DMS79 treated with DMSO at 0.1 percent for 48 hours (cell line): Measurements from ENCODE around the gene TFDP2.
"Not testable (repeated sequence)": the region's sequence is repeated elsewhere in the genome, so short reads cannot be mapped to it uniquely, and the experiment has no call there.

Experiments
- DNase-seq: peaks from one replicate; lab custom pipeline; 2025; lab: John Stamatoyannopoulos, UW

Gene TFDP2

DNA sequence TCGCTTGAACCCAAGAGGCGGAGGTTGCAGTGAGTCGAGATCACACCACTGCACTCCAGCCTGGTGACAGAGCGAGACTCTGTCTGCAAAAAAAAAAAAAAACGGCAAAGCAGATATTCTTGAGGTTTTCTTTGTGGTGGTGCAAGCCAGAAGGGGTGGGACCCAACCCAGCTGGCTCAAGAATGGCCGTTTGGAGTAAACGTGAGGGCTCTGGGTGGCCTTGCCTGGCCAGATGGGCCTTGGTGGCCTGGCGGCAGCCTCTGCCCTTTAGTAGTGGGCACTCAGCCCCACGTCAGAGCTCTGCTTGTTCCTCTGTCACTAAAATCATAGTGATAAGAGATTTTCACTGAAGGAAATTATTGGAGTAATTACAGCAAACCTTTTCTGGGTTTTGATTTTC, 222.4 kb downstream of the TFDP2 start:
- no peak for DNase-seq

DNA sequence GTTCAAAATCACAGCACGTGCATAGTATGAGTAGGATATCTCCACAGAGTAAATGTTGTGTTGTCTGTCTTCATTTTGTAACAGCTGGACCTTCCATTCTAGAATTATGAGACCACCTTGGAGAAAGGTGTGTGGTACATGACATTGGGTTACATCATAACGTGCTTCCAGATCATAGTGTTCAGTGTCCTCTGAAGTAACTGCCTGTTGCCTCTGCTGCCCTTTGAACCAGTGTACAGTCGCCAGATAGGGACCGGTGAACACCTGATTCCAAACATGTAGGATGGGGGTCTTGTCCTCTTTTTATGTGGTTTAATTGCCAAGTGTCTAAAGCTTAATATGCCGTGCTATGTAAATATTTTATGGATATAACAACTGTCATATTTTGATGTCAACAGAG, 223.7 kb downstream of the TFDP2 start:
- not testable (repeated sequence) for DNase-seq

DNA sequence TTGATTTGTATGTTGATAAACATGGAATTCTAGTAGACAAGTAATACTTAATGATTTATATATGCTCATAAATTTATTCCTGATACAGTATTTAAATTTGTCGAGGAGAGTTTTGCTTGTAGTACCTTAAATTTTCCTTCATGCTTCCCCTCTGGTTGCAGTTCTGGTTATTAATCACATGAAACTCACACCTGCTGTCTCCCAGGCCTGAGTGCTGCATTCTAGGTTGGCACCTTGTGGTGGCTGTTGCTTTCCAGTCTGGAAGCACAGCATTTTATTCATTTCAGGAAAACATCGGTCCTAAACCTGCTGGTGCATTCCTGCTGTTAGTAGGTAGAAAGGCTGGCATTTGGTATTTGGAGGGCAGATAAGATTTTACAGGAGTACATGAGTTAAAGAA, 228.0 kb downstream of the TFDP2 start:
- no peak for DNase-seq

DNA sequence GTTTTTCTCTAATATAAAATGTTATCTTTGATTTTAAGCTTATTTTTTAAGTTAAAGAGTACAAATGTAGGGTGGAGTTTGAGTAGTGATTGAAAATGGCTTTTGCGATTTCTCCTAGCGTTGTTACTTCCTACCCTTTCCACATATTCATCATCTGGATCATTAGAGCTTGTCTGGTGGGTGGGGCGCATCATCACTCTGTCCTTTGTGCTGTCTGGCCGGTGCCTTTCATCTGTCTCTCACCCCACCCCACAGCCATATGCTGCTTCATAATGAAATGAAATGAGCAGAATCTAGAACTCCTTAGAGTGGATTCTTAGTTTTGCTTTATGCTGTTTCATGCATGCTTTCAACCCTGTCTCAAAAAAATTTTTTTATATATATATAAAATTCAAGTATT, 228.6 kb downstream of the TFDP2 start:
- no peak for DNase-seq

DNA sequence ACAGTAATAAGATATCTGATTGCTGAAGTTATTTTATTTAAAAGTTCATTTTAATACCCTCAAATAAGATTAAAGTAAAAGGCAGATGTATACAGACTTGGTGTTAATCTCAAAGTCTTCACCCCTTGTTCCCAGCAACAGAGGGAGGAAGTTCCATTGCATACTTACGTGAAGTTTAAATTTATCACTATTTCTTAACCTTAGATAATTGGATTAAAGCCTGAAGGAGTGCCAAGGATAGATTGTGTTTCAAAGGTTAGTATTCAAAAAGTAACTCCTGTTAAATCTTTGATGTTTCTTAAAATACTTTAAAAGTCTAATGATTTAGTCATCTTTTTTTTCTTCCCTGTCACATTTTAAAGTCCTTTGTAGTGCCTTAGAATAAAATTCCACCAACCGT, 233.6 kb downstream of the TFDP2 start:
- DNase-seq = no peak

DNA sequence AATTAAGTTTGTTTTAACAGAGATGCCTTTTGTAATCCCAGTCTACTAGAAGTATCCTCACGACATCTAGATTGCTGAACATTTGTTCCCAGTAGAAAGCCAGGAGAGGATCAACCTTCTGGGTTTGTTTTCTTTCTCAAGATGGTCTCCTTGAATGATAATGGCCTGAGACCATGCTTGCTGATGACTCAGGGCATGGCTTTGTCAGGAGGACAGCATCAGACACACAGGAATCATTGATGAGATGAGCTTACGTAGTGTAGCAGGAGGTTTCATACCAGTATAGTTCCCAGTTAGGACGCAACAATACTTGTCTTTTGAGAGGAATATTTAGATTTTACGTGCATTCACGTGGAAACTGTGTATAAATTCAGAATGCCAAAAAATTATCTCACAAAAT, 234.3 kb downstream of the TFDP2 start:
- no peak for DNase-seq

DNA sequence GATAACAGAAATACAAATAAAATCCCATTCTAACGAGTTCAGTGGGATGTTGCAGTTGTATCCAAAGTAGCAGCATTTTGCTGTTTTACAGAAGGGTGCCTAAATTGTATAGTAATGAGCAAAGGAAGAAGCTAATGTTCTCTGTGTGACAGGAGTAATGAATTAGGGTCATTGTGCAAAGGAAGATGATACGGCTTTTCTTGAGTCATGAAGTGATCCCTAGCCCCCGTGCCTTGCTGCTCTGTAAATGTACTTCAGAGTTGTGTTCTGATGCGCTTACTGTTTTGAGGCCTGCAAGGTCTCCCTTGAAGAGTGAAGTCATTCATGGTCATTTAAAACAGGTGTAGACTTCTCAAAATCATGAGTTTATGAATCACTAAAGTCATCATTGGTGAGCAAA, 235.0 kb downstream of the TFDP2 start:
- DNase-seq = no peak

DNA sequence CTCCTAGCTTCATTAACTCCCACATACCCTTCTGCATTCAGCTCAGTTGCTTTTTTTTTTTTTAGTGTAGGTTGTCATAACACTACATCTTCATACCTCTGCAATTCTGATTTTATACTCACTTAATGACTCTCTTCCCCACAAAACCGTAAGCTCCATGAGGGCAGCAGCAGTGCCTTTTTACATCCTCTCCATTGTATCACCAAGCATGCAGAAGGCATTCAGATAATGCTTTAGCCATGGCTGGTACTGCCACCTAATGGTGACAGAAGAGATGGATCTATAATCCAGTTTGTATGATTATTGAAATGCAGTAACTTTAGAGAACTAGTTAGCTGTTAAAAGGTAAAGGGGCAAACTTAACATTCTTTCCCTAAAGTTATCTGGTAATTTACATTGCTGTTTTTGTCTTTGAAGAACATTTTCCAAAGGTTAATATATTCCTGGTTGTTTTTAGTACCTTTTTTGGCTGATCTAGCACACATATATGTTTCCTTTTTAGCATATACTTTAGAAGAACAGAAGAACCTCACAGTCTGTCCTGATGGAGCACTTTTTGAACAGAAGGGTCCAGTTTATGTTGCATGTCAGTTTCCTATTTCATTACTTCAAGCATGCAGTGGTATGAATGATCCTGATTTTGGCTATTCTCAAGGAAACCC, 236.1 kb downstream of the TFDP2 start:
- no peak for DNase-seq

DNA sequence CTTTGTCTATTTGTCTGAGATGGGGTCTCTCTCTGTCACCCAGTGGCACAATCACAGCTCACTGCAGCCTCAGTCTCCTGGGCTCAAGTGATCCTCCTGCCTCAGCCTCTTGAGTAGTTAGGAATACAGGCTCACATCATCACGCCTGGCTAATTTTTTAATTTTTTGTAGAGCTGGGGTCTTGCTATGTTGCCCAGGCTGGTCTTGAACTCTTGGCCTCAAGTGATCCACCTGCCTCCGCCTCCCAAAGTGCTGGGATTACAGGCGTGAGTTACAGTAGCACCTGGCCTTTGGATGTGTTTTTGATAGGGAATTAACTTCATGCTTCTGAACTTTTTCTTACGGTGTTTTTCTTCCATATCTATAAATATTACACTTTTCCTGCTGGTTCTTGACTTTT, 239.4 kb downstream of the TFDP2 start:
- DNase-seq = not testable (repeated sequence)

DNA sequence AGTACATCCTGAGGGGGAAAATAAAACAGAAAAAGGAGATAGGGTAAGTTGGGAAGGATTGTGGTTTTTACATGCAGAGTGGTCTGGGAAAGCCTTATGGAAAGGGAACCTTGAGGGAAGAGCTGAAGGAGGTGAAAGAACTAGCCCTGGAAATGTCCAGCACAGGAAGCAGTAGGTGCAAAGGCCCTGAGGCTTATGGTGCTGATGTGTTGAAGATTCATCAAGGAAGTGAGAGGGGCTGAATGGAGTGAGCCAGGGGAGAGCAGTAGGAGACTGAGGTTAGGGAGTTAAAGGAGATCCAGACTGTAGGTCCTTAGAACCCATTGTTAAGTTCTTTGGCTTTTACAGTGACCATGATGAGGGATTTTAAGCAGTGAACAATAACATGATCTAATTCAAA, 239.9 kb downstream of the TFDP2 start:
- DNase-seq = no peak

DNA sequence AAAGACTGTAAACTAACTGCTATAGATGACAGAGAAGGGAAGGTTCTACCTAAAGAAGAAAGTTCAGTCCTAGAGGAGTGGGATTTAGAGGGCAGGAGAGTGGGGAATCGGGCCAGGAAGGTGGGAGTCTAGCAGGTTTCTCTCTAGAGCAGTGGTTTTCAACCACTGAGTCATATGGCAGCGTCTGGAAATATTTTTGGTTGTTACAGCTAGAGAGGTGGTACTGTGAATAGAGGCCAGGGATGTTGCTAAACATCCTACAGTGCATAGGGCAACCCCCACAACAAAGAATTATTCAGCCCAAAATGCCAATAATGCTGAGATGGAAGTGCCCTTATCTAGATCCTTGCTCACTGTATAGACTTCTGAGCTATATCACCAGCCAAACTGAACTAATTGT, 244.2 kb downstream of the TFDP2 start:
- no peak for DNase-seq

DNA sequence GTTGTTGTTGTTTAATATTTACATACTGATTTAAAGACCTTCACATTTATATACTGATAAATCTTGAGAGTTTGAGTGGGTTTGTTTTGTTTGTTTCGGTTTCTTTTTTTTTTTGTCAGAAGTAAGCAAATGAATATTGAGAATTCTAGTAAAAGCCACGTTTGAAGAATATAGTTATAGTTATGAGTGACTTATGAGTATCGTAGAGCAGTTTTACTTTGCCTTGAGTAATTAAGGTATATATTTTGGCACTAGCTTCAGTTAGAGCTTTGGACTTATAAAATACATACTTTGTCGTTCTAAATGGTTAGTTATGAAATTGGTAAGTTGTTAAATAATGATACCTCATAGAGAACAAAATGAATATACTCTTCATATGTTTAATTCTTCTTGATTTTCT, 245.1 kb downstream of the TFDP2 start:
- DNase-seq = no peak

DNA sequence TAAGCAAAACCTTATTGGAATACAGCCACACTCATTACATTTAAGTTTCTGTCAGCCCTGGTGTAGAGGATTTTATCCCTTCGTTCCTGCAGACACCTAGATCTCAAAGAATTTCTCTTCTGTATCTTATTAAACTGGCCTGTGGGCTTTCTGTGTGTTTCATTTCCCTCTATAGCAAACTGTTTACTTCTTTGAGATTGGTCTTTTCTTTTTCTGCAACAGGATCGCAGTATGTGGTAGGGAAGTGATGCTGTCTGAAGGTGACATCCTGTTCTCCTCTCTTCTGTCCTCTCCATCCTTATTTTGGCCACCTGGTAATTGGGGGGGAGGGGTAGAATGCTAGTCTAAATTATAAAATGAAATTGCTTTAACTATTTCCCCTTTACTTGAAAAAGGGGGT, 247.4 kb downstream of the TFDP2 start:
- no peak for DNase-seq

DNA sequence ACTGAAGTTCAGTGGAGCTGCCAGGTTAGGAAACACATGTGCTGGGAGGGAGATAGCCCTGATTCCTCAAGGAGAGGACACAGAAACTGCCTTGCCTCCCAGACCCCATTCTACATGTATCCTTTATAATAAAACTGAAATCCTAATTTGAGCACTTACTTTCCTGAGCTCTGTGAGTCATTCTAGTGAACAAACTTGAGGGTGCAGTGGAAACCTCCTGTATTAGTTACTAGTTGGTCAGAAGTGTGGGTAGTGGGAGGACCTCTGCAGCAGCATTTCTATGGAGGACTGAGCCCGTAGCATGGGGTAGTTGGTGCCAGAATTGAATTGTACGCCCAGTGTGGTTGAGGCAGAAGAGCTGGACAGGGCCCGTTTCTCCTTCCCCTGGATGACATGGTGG, 249.0 kb downstream of the TFDP2 start:
- no peak for DNase-seq

DNA sequence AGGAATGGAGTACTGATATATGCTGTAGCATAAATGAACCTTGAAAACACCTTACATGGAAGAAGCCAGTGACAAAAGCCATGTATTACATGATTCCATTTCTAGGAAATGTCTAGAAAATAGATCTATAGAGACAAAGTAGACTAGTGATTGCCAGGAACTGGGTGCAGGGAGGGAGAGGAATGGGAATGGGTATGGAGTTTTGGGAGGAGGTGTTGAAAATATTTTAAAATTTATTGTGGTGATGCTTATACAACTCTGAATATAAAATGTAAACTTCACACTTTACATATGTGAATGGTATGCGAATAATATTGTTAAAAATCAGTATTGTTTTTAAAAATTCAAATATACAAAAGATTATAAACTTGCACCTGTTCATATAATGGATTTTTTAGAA, 250.4 kb downstream of the TFDP2 start:
- no peak for DNase-seq

DNA sequence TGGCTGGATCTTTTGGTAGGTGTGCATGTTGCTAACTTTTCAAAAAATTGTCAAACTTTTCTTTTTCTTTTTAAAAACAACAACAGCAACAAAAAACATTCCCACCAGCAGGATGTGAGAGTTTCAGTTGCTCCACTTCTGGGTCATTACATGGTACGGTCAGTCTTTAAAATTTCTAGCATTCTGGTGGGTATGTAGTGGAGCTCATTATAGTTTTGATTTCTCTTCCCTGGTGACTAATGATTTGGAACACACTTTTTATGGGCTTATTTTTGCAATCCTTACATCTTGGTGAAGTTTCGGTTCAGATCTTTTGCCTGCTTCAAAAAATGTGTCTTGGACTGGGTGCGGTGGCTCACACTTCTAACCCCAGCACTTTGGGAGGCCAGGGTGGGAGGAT, 253.6 kb downstream of the TFDP2 start:
- no peak for DNase-seq

DNA sequence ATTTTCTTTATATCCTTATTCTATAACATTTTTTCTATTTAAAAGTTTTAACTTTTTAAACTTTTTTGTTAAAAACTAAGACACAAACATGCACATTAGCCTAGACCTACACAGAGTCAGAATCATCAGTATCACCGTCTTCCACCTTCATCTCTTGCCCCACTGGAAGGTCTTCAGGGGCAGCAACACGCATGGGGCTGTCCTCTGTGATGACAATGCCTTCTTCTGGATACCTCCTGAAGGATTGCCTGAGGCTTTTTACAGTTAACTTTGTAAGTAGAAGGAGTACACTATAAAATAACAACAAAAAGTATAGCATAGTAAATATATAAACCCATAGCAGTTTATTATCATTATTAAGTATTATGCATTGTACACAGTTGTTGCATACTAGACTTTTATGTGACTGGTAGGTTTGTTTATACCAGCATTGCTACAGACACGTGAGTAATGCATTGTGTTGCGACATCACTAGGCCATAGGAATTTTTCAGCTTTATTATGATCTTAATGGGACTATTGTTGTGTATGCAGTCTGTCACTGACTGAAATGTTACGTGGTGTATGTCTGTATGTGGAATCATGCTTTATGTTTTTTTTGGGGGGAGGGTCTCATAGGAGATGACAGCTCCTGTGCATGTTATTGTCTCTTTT, 254.7 kb downstream of the TFDP2 start:
- no peak for DNase-seq
